ENCODE data around the gene PHF5A.

GRCh38 chr22:41512421-41513194 is 44.1 kb upstream of the PHF5A start:
- TF ChIP-seq CTCF (IDR thresholded peaks at IDR 0.05; ENCODE audit: poor library complexity) (no peak), EZH2phosphoT487 (IDR thresholded peaks at IDR 0.05; ENCODE audit: low read depth, severe bottlenecking, unreplicated experiment) (no peak)

All from hepatocyte (in vitro differentiated cells).